NT2/D1 (cell line): Measurements from ENCODE around the gene PKMYT1.

Experiments
- SUZ12 ChIP-seq: IDR thresholded peaks from 2 replicates; pipeline ENCODE4 v1.6.1; 2011; ENCODE audit not compliant: insufficient read length, insufficient read depth; ENCODE audit errors: extremely low read depth
- ZNF274 ChIP-seq: IDR thresholded peaks from 2 replicates; pipeline ENCODE4 v1.6.1; 2011; ENCODE audit warnings: mild to moderate bottlenecking, low read depth, low read length

- TF ChIP-seq ZNF274 = no peak
- no peak for TF ChIP-seq SUZ12
Observed at GRCh38 chr16:2959206-2959605, 21.0 kb downstream of the PKMYT1 start.
